NCI-H345 (cell line): ENCODE data around the gene LRP1B.

Experiments used
- DNase-seq: peaks from one replicate; lab custom pipeline; 2025; lab: John Stamatoyannopoulos, UW

Gene LRP1B

GRCh38 chr2:141439524-141439923 lies 691.3 kb downstream of the LRP1B start:
- DNase-seq: no peak

DNA sequence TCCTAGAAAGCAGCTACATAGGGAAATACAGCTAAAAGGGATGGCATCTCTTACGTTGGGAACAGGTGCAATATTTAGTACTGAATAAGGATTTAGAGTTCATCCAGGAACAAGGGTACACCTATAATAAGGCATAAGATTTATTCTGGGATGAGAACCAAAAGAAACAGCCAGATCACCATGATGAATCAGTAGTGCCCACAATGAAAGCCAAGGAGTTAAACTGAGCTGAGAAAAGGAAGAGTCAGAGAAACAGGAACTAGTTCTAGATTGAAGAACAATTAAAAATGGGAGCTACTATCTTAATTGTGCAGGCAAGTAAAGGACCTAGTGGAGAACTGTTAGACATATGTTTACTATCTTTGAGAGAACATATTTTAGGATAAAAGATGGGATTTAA lies 692.3 kb downstream of the LRP1B start:
- no peak for DNase-seq

DNA sequence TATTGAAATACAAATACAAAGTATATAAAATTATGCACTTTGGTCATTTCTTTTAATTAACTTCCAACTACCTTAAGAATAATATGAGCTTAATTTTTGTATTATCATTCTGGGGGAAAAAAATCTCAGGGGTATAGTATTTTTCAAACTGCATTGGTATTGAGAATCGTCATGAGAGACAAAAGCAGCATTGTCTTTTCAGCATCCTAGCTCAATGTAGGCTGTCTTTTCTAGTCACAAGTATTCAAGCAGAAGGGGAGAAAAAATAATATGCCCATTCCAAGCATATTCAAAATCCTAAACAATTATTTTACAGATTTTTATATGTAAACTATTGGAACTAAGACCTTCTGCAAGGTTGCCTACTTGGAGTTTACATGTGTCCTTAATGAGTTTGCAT lies 693.3 kb downstream of the LRP1B start:
- DNase-seq: no peak

- no peak for DNase-seq
These were observed 707.7 kb downstream of the LRP1B start for GRCh38 chr2:141423124-141423523.

DNA sequence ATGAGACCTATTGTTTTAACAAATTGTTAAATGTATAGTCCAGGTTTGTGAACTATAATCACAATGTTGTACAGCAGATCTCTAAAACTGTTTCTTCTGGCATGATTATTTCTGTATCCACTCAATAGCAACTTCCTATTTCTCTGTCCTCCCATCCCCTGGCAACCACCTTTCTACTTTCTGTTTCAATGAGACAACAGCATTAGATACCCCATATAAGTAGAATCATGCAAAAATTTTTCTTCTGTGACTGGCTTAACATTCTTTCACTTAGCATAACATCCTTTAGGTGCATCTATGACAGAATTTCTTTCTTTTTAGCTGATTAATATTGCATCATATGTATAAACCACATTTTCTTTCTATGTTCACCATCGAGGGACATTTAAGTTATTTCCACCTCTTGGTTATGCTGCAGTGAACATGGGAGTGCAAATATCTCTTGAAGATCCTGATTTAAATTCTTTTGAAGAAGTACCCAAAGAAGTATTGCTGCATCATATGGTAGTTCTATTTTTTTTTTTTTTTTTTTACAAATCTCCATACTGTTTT lies 713.5 kb downstream of the LRP1B start:
- DNase-seq: no peak

DNA sequence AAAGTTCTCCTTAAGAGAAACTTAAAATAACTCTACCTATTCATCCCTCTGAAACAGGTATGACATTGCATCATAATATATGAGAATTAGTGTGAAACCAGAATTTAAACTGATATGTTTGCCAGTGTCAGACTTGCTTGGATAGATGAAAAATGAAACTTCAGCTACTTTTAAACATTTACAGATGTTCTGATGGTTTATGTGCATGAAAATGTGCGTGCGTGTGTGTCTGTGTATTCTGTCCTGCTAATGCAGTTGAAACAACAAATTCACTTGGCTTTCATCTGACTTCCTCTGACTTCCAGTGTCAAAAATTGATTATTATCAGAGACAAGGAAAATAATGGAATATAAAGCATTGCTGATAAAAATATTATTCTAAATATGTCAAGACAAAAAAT lies 719.4 kb downstream of the LRP1B start:
- DNase-seq: no peak

GRCh38 chr2:141399270-141399669 lies 731.5 kb downstream of the LRP1B start:
- DNase-seq: no peak

DNA sequence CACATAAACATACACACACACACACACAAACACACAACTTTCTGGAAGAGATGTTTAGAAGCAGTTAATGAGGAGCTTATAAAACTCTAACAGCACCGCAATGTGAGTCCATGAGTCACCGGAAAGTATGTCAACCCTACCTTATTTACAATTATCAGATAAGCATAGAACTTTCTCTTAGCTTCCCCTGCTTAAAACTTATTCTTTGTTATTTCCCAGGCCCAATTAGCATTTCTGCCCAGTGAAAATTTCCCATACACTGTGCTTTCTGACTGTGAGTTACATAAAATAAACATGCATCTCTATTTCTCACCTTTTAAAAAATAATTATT lies 737.6 kb downstream of the LRP1B start:
- DNase-seq: no peak

DNA sequence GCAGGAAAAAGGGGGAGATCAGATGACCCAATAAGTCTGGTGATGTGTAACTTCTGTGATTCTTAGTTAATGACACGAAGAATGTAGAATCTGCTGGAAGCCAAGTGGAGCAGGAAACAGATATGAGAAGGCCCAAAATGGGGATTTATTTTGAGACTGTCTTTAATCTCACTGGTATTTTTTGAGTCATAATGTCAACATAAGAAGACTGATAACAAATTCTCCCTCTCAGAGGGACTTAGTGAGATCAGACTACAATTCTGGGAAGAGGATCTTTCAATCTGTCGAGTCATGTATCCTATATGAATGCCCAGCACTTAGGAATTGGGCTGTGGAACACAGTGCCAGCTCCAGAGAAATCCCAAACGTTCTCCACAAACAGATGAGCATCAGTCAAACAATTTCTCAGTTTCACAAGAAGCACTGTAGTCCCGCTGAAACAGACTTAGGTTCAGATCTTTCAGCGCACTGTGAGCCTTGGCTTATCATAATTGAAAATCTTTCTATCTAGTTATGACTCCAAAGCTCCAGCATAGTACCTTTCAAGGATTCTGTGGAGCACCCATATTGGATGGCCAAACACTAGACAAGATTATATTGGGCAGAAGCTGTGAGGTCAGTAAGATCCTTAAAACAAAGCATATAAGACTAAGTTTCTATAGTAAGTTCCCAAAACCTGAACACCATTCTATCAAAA lies 738.2 kb downstream of the LRP1B start:
- DNase-seq: no peak

GRCh38 chr2:141386168-141386567 lies 744.6 kb downstream of the LRP1B start:
- DNase-seq: no peak

- no peak for DNase-seq
These were observed 746.1 kb downstream of the LRP1B start for GRCh38 chr2:141384676-141385075.

DNA sequence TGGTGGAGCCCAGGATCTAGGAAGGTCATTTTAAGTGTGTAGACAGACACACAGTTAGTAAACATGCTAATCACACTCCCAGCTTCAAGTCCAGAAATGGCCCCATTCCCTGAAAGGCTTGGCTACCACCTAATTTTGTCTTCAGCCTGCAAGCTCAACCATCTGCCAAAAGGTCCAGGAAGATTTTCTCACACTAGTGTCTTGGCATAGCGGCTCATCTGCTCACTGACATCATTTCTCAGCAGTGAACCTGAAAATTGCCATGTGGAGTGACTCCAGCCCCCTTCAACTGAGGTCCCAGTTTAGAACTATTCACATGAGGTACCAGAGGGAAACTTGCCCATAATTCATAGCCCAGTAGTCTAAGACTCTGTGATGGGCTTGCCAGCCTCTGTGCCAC lies 748.9 kb downstream of the LRP1B start:
- DNase-seq: no peak

DNA sequence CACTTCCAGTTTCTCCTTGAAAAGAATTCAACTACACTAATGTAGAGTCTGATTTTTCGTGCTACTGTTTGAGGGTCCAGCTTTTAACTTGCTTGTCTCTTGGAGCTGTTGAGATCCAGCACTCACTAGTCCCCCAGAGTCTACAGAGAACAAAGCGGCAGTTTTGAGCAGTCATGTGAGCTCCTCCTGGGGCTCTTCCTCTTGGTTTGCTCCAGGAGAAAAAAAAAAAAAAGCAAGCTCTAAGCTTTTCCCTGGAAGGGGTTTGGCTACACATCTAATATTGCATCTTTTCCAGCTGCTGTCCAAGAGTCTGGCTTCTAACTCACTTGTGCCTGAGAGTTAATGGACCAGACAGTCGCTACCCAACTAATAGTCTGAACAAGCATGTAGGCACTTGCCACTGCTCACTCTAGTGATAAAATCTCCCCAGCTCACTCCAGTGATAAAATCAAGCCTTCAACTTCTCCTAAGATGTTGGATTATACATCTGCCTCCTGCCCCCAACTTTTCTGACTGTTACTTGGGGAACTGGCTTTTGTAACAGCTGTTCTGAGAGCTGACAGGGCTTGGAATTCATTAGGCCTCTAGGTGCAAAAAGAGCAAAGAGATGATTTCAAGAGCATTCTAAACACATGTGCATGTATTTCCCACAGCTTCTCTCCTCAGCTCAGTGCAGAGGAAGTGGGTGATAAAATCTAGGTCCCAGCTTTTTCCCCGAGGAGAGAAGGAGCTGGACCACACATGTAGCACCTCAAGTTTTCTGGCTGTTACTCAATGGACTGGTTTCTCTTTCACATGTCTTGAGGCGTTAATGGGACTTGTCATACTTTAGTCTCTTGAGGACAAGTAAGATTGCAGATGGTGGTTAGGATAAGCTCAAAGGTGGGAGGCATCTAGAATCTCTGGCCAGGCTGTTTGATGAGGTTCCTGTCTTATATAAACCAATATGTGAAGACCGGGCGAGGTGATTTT lies 750.5 kb downstream of the LRP1B start:
- no peak for DNase-seq

DNA sequence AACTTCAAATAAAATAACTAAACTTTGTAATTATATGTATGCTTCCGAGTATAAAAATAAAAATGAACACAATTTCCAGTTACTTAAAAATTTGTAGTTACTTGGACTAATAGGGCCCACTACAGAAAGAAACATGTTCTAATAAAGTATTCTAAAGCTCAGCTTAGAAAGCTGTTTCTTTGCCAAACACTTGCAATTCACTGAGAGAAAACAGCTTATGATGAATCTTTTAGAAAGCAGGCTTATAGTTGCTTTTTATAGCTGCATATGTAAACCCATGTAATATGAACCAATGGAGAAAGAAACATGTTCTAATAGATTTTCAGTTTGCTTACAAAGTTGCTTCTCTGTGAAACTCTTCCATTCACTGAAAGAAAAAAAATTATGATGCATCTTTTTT lies 766.0 kb downstream of the LRP1B start:
- no peak for DNase-seq

DNA sequence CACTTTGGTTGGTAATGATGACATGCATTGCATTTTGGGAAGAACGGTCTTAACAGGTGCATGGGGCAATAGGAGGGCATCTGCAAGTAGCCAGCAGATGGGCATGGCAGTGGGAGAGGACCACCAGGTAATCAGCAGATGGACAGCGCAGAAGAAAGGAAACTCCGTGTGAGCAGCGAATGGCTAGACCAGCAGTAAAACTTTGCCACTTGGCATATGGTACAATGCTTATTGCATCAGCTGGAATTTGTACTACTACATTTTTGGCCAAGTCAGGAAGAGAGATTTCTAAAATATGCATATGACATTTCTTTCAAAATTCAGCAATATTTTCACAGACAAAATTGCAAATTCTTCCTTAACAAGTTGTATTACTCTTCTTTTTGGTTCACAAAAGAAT lies 768.5 kb downstream of the LRP1B start:
- no peak for DNase-seq

DNA sequence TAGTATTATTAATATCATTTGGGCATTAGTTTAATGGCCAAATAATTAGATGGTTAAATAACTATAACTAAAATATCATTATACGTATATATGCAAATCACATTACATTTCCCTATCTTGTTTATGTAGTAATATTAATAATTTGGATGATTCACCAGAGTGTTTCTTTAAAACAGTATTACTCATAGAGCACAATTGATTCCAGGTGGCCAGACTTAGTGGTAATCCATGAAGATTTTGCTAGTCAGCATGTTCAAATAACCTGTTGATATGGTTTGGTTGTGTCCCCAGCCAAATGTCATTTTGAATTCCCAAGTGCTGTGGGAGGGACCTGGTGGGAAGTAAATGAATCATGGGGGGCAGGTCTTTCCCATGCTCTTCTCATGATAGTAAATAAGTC lies 782.3 kb downstream of the LRP1B start:
- DNase-seq: no peak

- no peak for DNase-seq
These were observed 789.4 kb downstream of the LRP1B start for GRCh38 chr2:141341444-141341843.

DNA sequence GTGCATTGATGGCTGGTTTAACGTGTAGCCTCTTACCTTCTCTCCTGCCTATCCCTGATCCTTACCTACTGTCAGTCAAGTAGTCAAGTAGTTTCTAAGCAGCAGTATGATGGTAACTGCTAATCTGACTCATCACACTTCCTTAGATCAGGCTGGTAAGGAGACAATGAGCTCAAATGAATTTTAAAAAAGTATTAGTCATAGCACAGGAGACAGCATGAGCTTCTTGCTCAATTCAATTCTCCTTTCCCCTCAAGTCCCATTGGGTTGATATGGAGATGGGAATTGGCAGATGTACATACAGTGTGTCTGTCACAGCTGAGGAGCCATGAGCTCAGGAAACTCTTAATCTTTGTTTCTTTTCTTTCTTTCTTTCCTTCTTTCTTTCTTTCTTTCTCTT lies 799.7 kb downstream of the LRP1B start:
- DNase-seq: no peak

DNA sequence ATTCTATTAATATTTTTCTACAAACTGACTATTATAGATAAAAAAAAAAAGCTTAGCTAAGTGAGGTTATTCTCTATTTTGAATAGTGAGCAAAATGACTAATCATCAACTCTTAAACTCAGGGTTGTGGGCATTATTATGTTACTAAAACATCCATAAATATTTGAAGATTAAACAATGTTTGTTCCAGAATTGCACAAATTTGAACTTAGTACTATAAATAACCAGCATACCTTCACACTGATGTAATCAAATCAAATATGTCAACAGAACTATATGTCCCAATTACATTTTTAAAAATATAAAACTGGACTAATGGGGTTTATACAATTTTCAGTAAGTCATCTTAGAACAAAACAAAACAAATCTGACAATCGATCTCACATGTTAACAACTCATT lies 800.9 kb downstream of the LRP1B start:
- DNase-seq: no peak

DNA sequence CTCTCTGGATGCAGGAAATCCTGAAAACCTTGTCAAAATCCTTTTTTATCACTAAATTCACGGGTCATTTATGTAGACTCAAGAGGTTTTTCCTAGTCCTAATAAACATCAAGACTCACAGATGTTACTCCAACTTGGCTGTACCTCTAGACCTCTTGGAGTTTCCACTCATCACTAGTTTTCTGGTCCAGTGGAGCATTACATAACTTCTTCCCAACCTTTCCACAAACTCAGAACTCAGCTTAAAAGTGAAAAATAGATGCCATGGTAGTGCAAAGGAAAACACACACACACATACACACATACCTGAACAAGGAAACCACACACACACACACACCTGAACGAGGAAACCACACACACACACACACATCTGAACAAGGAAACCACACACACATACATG lies 807.2 kb downstream of the LRP1B start:
- no peak for DNase-seq

DNA sequence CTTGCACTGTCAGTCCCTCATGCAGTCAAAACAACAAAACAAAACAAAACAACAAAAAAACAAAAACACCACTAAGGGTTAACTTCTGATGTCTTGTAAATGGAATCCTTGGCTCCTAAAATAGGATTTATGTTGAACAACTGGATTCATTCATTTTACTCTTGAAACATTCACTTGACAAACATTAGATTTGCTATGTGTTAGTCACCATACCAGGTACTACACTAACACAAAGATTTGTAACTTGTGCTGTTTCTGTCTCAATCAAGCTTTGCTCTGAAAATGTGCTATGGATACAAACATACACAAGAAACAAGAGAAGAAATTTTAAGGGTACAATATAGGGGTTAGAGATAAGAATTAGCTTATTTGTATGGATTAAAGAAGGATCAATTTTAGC lies 812.8 kb downstream of the LRP1B start:
- no peak for DNase-seq

GRCh38 chr2:141316606-141317005 lies 814.2 kb downstream of the LRP1B start:
- no peak for DNase-seq

DNA sequence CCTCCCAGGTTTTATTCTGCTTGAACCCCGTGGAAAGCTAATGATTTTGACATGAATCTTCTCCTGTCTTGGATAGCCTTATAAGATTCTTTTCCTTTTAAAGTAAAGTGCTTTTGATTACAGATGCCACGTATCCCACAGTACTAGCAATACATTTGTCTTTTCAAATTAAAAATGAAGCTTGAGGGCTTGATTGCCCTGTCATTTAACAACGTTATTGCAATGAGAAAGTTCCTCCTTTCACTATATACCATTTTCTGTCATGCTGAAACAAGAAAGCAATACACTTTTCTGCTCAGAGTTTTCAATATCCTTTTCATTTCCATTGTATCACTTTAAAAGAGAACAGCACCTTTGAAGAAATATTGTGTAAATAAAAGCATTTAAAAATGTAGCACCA lies 814.7 kb downstream of the LRP1B start:
- DNase-seq: no peak
